AG04449 (cell line): ENCODE measurements around the gene DCANP1.

Experiments used
- CTCF ChIA-PET: fragments of 350-600 bp; formaldehyde crosslinking; extraction: SDS; loops from one replicate; lab custom pipeline; 2021; ENCODE audit warnings: antibody characterized with exemption; lab: Yijun Ruan, JAX
- POLR2A ChIA-PET: fragments of 400-600, 350-600 bp; formaldehyde crosslinking; extraction: SDS; loops from one replicate; lab custom pipeline; 2020; ENCODE audit warnings: antibody characterized with exemption, inconsistent platforms; lab: Yijun Ruan, JAX
- DNase-seq: peaks from one replicate; pipeline ENCODE4 v3.0.0-alpha.2; 2010; ENCODE audit warnings: low read depth, low spot score
- H3K4me3 ChIP-seq: 2 replicates; pipeline ENCODE4 v1.5.1; 2011; ENCODE audit warnings: low read depth, mild to moderate bottlenecking, control low read depth, low read length
- TF ChIP-seq, protein P1 (sequence below): IDR thresholded peaks from one replicate; pipeline ENCODE4 v1.5.1; 2011; ENCODE audit warnings: mild to moderate bottlenecking, moderate library complexity, low read length, control low read depth, inconsistent platforms; ENCODE audit not compliant: insufficient read depth; ENCODE audit errors: missing control alignments

The DCANP1 gene

DNA sequence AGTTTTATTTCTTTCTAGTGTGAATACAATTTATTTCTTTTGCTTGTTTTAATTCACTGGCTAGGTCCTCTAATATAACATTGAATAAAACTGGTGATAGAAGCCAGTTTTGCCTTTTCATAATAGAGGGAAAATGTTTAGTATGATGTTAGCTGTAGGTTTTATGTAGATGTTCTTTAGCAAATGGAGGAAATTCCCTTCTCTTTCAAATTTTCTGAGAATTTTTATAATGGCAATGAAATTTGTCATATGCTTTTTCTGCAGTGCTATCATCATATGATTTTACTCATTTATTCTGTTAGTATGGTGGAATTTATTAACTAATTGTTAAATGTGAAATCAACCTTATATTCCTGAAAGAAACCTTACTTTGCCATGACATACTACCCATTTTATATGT, 30.1 kb downstream of the DCANP1 start:
- TF ChIP-seq, protein P1, sequence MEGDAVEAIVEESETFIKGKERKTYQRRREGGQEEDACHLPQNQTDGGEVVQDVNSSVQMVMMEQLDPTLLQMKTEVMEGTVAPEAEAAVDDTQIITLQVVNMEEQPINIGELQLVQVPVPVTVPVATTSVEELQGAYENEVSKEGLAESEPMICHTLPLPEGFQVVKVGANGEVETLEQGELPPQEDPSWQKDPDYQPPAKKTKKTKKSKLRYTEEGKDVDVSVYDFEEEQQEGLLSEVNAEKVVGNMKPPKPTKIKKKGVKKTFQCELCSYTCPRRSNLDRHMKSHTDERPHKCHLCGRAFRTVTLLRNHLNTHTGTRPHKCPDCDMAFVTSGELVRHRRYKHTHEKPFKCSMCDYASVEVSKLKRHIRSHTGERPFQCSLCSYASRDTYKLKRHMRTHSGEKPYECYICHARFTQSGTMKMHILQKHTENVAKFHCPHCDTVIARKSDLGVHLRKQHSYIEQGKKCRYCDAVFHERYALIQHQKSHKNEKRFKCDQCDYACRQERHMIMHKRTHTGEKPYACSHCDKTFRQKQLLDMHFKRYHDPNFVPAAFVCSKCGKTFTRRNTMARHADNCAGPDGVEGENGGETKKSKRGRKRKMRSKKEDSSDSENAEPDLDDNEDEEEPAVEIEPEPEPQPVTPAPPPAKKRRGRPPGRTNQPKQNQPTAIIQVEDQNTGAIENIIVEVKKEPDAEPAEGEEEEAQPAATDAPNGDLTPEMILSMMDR, result no peak
- no peak for DNase-seq
- ChIA-PET CTCF (interaction anchor here (2.8 kb wide), 1 partner anchor 9 kb away, joined by 16 read pairs; no protein-coding TSS in a partner anchor), POLR2A (no interaction called here)
- no peak overlapping the region for H3K4me3 ChIP-seq

DNA sequence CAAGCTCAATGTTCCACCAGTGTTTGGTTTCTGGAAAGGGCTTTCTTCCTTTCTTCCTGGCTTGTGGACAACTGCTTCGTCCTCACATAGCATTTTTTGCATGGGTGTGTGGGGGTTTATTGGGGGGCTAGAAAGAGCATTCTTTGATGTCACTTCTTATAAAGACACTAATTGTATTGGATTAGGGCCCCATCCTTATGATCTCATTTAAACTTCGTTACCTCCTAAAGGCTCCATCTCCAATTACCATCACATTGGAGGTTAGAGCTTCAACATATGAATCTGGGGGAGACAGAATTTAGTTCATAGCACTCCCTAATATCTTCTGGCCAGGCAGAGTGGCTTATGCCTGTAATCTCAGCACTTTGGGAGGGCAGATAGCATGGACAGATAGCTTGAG, 42.1 kb downstream of the DCANP1 start:
- CTCF ChIA-PET, result interaction anchor here (0.8 to 3.2 kb wide), 4 partner anchors 17 to 73 kb away, joined by 3 to 15 read pairs (median 4); no protein-coding TSS in a partner anchor
- TF ChIP-seq, protein P1, result no peak
- H3K4me3 ChIP-seq, result no peak overlapping the region
- DNase-seq, result no peak
- POLR2A ChIA-PET, result no interaction called here

DNA sequence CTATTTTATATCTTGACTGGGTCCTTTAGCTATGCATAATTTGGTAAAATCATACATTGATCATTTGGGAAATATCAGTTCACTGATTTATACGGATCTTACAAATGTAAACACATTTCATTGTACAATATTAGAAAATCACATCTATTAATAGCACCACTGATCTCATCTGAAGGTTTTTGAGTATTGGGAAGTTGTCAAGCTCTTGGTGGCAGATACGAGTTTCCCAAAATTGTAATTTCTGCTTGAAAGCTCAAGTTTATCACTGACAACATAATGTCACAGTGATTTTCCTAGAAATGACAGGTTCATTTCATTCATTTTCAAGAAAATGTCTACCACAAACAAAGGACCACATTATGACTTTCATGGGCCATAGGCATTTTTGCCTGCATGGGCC, 45.1 kb downstream of the DCANP1 start:
- ChIA-PET CTCF (interaction anchor here (0.6 to 2.7 kb wide), 3 partner anchors 23 to 37 kb away, joined by 3 to 22 read pairs (median 3); no protein-coding TSS in a partner anchor), POLR2A (no interaction called here)
- no peak overlapping the region for H3K4me3 ChIP-seq
- TF ChIP-seq, protein P1, result no peak
- no peak for DNase-seq

DNA sequence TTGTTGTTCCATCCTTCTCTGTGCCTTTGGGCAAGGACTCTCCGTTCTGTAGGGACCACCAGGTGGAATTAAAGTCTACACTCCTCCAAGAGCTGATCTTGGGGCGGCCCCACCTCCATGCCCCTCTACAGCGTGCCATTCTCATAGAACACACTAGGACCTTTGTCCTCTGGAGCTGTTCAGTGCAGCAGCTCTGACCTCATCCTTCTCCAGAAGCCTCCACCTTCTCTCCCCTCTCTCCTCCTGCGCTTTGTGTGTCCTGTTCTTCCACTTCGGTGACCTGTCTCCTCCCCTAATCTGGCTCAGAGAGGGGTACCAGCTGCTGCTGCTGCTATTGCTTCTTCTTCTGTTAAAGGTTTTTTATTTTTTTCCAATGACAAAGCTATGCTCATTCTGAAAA, 46.3 kb downstream of the DCANP1 start:
- TF ChIP-seq, protein P1, result no peak
- H3K4me3 ChIP-seq, result no peak overlapping the region
- ChIA-PET CTCF (interaction anchor here (0.8 to 2.7 kb wide), 4 partner anchors 24 to 36 kb away, joined by 3 to 22 read pairs (median 4); no protein-coding TSS in a partner anchor), POLR2A (no interaction called here)
- no peak for DNase-seq

DNA sequence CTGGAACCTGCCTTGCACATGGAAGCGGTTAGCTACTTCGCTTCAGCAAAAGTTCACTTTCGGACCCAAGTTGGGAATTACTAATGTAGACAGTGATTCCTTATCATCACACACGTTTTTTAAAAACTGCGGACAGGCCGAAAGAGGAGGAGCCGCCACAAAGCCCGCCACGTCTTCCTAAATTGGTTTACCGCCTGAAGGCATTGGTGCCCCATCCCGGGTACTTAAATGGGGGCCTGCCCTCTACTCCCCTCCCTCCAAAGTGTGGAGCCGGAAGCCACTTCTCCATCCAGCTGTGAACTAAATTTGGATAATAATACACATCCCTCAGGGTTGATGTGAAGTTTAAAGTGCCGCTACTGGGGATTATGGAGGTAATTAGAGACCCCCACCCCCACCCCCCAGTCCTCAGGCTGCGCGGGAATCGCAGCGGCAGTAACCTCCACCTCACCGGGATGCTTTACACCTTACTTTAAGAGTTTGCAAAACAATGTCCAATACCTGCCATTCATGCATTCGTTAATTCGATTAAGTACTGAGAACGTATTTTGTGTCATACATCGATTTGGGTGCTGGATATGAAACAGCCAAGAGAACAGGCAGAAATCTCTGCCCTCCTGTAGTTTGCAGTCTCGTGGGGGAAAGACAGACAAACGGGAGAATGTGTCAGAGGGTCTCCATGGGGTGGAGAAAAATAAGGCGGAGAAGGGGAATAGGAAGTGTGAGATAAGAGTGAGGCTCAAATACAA, 47.2 kb downstream of the DCANP1 start:
- H3K4me3 ChIP-seq, result peak overlapping the region; percentile 77
- CTCF ChIA-PET, result interaction anchor here (0.7 to 1.8 kb wide), 4 partner anchors 24 to 166 kb away, joined by 3 to 6 read pairs (median 4); no protein-coding TSS in a partner anchor
- POLR2A ChIA-PET, result interaction anchor here (1.2 kb wide), 1 partner anchor 26 kb away, joined by 3 read pairs; no protein-coding TSS in a partner anchor
- TF ChIP-seq, protein P1, result no peak
- no peak for DNase-seq
